GM18526 (cell line): Measurements from ENCODE around the gene DDC.

ENCODE experiments used
- POLR2A ChIP-seq: IDR thresholded peaks from 3 replicates; pipeline ENCODE4 v1.6.1; 2011; ENCODE audit not compliant: insufficient read length; ENCODE audit errors: extremely low read depth

Gene DDC

DNA sequence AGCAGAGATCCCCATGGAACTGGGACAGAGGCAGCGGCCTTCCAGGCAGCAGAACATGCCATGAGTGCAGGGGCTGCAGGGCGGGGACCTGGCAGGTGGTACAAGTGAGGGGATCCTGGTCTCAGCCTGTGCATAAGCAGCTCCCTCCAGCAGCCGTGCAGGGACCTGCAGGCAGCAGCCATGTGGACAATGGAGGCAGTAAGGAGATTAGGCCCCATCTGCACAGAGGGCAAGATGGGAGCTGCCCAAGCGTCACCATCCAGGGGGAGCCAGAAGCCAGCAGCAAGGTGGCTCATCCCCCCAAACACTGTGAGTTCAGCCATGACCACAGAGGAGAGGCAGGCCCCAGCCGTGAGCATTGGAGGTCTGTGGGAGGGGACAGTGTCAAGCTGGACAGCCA lies 3.1 kb downstream of the DDC start:
- no peak for TF ChIP-seq POLR2A

DNA sequence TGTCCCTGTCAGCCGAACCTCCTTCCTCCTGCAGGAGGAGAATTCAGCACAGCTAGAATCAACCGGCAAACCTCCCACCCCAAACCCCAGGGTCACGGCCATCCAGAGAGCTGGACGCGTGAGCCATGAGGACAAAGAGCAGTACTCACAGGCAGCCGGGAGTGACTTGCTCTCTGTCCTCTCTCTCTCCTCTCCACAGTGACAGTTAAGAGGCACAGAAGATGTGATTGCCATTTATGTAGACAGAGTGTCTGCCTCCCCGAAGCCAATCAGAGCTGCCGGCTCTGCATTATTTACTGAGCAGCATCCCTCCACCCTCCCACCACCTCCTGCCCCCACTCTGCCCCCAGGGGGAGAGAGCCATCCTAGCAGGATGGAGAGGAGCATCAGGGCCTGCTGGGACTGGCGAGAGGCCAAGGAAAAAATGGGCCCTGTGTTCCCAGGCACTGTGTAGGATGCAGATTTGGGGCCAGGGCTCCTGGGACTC lies 4.3 kb downstream of the DDC start:
- TF ChIP-seq POLR2A = no peak

DNA sequence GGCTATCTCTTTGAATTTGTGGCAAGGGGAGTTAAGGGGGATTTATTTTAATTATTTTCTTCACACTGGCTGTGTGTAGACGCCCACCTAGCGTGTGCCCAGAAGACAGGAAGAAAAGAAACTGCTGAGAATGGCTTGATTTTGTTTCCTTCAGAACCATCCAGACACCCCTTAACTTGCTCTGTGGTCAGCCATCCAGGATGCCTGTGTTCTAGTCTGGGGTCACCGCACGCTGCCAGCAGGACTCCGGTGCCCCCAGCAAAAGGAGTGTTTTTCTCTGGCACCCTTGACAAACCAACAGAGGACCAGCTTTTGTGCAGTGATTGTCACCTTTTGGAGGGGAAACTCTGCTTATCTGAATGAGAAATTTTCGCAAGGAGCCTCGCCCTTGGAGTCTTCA lies 5.3 kb downstream of the DDC start:
- no peak for TF ChIP-seq POLR2A

DNA sequence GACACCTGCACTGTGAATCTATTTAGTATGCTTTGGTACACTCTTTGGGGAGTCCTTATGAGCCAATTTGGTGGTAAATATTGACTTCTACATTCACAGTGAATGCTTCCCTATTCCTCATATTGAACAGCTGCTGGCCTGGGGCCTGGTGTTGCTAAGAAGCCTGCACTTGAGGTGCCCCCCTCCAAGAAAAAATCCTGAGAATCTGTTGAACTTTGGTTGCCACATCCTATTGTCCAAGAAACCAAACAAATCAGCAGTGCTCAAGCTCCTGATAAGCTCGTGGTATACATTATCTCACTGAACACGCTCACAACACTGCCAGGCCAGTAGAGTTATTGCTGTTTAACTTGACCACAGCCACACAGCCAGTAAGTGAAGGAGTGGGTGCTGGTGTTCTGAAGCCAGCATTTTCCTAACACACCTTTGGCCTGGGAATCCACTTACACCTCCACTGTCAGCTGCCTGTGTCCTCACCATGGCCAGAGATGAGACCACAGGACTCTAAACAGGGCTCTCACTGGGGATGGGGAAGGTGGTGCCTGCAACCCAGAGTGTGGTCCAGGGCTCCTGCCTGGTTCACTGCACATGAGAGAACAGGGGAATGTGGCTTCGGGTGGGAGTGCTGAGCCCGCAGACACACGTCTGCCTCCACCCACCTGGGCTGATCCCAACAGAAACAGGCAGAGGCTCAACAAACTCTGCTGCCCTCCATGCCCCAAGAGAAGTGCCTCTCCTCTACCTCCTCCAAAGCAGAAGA lies 6.7 kb downstream of the DDC start:
- no peak for TF ChIP-seq POLR2A

DNA sequence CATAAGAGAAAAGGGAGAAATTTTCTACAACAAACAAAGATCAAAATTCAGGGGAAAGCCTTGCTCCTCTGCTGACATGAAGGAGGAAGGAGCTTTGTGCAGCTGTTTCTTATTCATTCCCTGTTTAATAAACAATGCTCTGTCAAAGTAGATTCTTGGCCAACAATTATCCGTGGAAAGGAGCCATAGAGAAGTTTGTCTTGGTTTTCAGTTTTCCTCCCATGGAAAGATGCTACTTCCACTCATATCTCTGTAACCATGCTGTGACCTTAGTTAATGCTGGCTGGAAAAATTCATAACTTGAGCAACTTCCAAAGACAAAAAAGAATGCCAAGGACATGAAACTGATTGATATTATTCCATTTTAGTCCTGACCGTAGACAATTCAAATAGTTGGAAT lies 8.1 kb downstream of the DDC start:
- no peak for TF ChIP-seq POLR2A

DNA sequence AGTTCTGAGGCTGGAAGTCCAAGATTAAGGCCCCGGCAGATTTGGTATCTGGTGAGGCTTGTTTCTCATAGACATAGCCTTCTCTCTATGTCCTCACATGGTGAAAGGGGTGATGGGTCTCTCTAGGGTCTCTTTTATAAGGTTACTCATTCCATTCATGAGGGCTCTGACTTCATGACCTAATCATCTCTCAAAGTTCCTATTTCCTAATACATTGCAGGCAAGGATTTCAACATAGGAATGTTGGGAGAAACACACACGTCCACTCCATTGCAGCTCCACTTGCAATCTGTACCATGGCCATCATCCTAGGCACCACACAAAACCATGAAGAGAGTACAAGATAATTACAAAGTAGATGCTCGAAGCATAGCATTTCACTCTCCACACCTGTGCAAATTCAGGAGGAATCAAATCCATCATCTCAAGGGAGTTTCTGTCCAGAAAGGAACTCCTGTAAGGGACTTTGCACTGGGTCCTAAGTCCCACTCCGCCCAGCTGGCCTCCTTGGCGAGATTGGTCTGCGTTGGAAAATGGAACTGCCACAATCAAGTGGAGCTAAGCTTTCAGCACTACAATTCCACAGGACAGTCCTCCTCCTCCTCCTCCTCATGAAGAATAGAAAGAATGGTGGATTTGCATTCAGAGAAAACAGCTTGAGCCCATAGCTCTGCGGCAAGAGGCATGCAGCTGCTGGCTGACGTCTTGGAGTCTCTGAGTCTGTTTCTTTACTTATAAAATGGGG lies 8.8 kb downstream of the DDC start:
- no peak for TF ChIP-seq POLR2A

DNA sequence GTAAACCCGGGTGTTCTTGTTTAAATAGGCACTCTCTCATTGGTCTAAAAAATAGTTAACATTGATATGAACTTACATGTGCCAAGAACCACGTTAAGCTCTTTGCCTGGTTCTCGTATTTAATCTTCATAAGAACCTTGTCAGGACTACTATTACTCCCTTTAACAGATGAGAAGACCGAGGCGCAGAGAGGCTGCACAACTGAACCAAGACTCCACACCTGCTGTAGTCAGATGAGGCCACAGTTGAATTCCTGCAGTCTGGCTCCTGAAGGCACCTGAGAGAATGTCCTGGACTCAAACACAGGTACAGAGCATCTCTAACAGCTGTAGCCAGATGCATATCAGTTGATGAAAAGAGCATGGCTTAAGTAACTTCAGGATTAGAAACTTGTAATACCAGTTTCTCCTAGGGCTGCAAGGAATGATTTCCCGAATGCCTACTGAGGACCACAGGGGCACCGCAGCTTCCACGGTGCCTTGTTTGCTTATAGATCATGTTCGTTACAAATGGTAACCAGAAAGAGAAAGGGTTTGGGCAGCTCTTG lies 9.5 kb downstream of the DDC start:
- TF ChIP-seq POLR2A = no peak

DNA sequence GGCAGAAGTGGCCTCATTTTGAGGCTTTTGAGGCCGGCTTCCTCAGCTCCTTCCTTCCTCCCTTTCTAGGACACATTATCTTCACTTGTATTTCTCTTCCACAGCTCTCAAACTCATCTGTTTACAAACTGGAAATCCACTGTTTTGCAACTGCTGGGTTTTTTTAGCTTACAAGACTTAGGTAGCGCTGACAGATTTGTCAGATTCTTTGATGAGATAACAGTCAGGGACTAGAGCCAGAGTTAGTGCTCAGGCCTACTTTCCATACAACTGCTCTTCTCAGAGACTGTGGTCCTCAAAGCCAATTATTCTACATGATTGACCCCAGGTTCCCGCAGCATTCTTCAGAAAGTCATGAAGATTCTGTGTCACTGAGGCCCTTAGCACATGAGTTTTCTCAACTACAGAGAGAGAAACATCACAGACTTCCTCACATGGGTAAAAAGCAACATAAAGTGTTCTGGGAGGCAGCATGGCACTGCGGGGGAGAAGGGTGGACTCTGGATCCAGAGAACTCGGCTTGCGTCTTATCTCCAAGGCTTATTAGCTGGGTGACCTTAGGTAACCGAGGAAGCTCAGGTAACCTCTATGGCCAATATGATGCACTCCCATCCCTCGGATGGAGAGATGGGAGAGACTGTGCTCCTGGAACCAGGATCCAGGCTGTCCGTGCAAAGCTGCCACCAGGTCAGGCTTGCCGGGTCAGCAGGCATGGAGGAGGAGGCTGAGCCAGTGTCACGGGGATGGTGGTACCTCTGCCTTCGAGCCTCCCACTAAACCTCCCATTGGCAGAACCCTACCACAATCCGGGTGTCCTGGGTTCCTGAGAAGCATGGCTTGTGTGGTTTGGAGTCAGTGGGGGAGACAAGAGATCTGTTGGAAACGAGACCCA lies 10.5 kb downstream of the DDC start:
- TF ChIP-seq POLR2A = no peak

DNA sequence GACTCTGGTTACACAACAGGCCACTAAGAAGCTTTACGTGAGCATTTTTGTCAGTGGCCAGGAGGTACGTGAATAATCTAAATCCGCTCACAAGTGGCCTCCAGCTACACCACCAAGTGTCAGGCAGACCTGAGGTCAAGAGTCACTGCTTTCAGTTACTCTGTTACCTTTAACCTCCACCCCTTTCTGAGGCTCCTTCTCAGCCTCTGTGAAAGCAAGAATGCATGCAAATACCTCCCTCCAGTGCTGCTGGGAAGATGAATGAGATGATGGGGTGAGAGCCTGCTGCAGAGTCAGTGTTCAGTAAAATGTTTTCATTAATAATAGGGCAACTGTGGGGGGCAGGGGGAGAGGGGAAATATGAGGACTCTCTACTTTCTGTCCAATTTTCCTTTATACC lies 11.2 kb downstream of the DDC start:
- TF ChIP-seq POLR2A = no peak

DNA sequence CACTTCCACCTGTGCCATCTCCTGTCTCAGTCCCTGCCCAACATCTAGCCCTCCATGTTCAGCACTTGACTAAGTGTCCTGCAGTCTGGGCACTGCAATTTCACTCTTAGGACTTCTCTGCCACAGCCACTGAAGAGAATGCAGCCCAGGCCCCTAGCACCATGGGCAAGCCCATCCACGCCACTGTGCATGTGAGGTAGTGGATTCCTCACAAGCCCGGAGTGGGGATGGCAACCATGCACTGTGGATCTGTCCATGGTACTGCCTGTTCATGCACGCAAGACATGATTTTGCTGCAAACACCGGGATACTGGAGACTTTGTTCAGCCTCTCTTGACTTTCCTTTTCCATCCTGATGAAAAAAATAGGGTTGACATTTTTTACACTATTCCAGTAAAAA lies 12.3 kb downstream of the DDC start:
- no peak for TF ChIP-seq POLR2A

DNA sequence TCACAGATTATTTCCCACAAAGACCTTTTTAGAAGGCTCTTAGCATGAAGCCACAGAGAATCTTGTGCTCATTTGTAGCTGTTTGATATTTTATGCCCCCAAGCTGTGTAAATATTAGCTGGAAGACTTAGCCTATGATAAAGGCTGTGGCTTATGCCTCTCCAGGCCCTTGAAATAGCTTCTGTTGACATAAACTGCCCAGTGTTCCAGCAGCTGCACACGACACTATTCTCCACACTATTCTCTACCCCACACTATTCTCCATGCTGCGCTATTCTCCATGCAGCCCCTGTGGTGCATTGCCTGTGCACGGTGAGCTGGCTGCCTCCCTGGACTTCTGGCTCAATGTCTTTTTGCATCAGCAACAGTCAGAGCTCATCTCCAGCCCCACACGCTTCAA lies 13.1 kb downstream of the DDC start:
- no peak for TF ChIP-seq POLR2A

DNA sequence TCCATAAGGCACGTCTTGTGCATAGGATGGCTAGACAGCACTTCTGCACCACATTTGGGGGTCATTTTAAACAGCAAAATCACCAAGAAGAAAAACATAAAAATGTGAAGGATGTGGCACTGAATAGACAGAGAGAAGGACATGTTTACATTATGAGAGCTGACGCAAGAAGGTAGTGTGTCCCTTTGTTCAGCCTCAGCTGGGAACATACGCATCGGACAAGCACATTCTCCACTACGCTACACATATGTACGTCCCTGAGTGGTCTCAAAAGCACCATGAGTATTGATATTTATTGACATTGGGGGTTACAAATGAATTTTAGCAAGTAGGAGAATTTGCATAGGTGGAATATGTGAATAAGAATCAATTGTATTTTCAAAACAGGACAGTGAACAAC lies 20.2 kb downstream of the DDC start:
- TF ChIP-seq POLR2A = no peak

DNA sequence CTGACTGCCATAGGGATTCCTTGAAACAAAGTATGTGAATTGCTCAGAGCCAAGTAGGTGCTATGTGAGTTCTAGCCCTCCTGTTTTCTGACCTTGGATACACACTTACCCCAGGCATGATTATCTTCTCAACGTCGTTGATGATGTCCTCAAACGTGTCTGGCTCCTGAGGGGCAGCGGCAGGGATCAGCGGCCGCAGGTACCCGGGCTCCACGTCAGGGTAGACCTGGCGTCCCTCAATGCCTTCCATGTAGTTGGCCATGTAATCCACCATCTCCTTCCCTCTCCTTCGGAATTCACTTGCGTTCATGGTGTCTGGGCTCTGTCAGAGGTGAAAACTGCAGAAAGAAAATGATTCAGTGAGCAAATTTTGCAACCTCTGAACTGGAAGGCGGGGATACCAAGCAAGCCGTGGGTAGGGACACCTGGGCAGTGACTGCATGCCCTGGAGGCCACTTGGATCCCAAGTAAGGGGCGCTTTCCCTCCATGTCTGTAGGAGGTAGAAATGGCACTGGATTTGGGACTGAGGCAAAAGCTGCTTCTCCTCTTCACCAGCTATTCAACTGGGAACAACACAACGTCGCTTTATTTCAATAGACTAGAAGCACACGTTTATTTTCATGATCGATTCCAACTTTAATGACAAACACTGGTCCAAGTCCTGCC lies 21.3 kb downstream of the DDC start:
- no peak for TF ChIP-seq POLR2A

DNA sequence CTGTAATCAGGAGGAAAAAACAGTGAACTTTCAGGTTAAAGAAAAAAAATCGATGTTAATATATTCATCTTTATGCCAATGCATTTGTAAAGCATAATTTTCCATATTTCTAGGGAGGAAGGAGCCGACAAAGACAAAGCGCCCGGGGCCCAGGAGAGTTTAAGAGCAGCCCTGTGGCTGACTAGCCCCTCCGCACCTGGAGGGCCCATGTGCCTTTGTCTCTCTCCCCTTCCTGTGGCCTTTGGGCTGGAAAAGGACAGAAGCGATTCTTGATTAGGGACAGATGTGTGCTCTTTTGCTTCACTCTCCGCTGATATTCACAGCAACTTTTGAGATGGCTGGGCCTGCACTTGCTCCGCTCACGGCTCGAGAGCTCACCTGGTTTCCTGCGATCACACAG lies 23.1 kb downstream of the DDC start:
- TF ChIP-seq POLR2A = no peak

DNA sequence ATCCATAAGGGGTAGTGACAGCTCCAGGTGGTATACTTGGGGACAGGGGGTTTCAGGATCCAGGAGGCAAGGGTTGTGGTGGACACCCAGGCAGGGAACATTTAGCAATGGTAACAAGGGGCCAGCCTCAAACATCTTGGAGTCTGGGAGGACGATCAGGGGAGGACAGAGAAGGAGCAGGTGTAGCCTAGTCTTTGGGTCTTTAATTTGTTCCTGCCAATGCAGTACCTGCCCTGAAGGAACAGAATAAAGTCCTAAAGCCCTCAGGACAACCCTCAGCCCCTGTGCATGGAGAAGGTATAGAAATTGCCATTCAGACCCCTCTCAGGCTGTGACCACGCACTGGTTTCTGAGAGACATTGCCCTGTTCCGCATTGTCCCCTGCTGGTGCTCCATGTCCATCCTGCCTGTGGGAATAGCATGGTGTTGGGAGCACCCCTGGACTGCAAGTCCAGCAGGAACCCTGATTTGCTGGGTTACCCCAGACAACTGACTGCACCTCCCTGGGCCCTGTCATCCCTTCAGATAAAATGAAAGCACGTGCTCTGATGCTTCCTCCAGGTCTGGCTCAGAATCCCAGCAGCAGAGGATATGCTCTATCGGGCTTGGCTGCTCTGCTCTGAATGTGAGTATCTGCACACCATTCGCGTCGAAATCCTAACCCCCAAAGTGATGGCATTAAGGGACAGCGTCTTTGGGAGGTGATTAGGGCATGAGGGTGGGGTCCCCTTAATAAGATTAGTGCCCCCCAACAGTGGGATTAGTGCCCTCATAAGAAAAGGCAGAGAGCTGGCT lies 24.2 kb downstream of the DDC start:
- no peak for TF ChIP-seq POLR2A

DNA sequence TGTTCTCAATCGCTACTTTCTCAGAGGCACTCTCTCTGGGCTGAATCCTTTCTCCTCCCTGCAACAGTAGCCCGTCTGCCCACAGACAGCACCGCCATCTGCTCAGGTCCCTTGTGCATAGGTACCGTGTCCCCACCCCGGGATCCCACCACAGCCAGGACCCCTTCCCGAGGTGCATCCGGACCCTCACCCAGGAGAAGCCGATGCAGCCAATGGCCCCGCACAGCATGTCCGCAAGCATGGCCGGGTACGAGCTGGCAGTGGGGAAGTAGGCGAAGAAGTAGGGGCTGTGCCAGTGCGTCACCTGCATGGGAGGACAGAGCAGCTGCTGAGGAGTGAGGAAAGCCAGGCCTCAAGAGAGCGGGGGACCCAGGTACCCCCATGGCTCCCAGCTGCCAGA lies 25.5 kb downstream of the DDC start:
- TF ChIP-seq POLR2A = no peak
